ENCODE data around the gene MGAT3.

GRCh38 chr22:39417641-39418040 lies 39.2 kb upstream of the MGAT3 start:
- TF ChIP-seq CTCF (IDR thresholded peaks at IDR 0.05; ENCODE audit: insufficient read depth, low read length) = no peak
- TF ChIP-seq REST (IDR thresholded peaks at IDR 0.05; ENCODE audit: insufficient replicate concordance, low read depth) = no peak
- TF ChIP-seq GABPA (IDR thresholded peaks at IDR 0.05; ENCODE audit: low read depth) = no peak
- TF ChIP-seq POLR2AphosphoS5 (IDR thresholded peaks at IDR 0.05; ENCODE audit: low read depth) = no peak
- no peak for TF ChIP-seq SPI1 (IDR thresholded peaks at IDR 0.05; ENCODE audit: borderline replicate concordance, low read depth)
